OCI-LY1 (cell line): ENCODE results near the gene NLRP5.

ENCODE experiments used
- H2AFZ ChIP-seq: fragments of 200-600 bp; sonication (generic), shearing (Covaris generic); 2 replicates; pipeline ENCODE4 v1.6.0; 2014; ENCODE audit warnings: antibody characterized with exemption, mild to moderate bottlenecking, low read length
- H3F3A ChIP-seq: fragments of 200-600 bp; sonication (generic), shearing (Covaris generic); 2 replicates; pipeline ENCODE4 v1.6.0; 2014; ENCODE audit warnings: mild to moderate bottlenecking, antibody characterized with exemption, low read length, moderate library complexity; ENCODE audit not compliant: insufficient read depth
- H3K27ac ChIP-seq: fragments of 200-600 bp; sonication (generic); 2 replicates; pipeline ENCODE4 v1.5.1; 2014; ENCODE audit warnings: low read length, mixed run types, mild to moderate bottlenecking, low read depth; ENCODE audit not compliant: poor library complexity, severe bottlenecking
- H3K27me3 ChIP-seq: fragments of 200-600 bp; sonication (generic); 2 replicates; pipeline ENCODE4 v1.6.0; 2014; ENCODE audit warnings: antibody characterized with exemption, mild to moderate bottlenecking, low read length, moderate library complexity; ENCODE audit not compliant: insufficient read depth
- H3K36me3 ChIP-seq: fragments of 200-600 bp; sonication (generic); 2 replicates; pipeline ENCODE4 v1.6.1; 2014; ENCODE audit warnings: mild to moderate bottlenecking, antibody characterized with exemption, low read length, moderate library complexity, mixed read lengths; ENCODE audit not compliant: insufficient read depth
- H3K4me1 ChIP-seq: fragments of 200-600 bp; sonication (generic); 2 replicates; pipeline ENCODE4 v1.5.1; 2014; ENCODE audit warnings: mild to moderate bottlenecking, low read length, moderate library complexity; ENCODE audit not compliant: insufficient read depth, severe bottlenecking
- H3K4me2 ChIP-seq: fragments of 200-600 bp; sonication (generic), shearing (Covaris generic); 2 replicates; pipeline ENCODE4 v1.6.1; 2014; ENCODE audit warnings: low read length
- H3K4me3 ChIP-seq: fragments of 200-600 bp; sonication (generic); 2 replicates; pipeline ENCODE4 v1.5.1; 2014; ENCODE audit warnings: low read length, low read depth, mild to moderate bottlenecking, mixed read lengths; ENCODE audit not compliant: poor library complexity, severe bottlenecking
- H3K79me2 ChIP-seq: fragments of 200-600 bp; shearing (Covaris generic); 2 replicates; pipeline ENCODE4 v1.6.1; 2016; ENCODE audit warnings: mixed run types, low read length, mixed read lengths; ENCODE audit not compliant: insufficient read depth
- H3K9ac ChIP-seq: fragments of 200-600 bp; sonication (generic), shearing (Covaris generic); 2 replicates; pipeline ENCODE4 v1.6.1; 2014; ENCODE audit warnings: mild to moderate bottlenecking, low read length, mixed read lengths
- H3K9me2 ChIP-seq: fragments of 200-600 bp; sonication (generic), shearing (Covaris generic); 2 replicates; pipeline ENCODE4 v1.6.1; 2014; ENCODE audit warnings: low read depth, mild to moderate bottlenecking, low read length, mixed read lengths
- H3K9me3 ChIP-seq: fragments of 200-600 bp; shearing (Covaris generic); 2 replicates; pipeline ENCODE4 v1.6.1; 2014; ENCODE audit warnings: low read length, mixed read lengths
- H4K20me1 ChIP-seq: fragments of 200-600 bp; sonication (generic), shearing (Covaris generic); 2 replicates; pipeline ENCODE4 v1.6.0; 2016; ENCODE audit warnings: mild to moderate bottlenecking, low read length; ENCODE audit not compliant: insufficient read depth
- CTCF ChIP-seq: fragments of 200-600 bp; sonication (generic), shearing (Covaris generic); IDR thresholded peaks from 2 replicates; pipeline ENCODE4 v1.5.1; 2017; ENCODE audit warnings: mild to moderate bottlenecking, antibody characterized with exemption, low read length, moderate library complexity, mixed read lengths
- EZH2 ChIP-seq: fragments of 200-600 bp; sonication (generic), shearing (Covaris generic); IDR thresholded peaks from 2 replicates; pipeline ENCODE4 v1.8.0; 2017; ENCODE audit warnings: borderline replicate concordance, mixed run types, mild to moderate bottlenecking, antibody characterized with exemption, low read length, moderate library complexity, mixed read lengths

The NLRP5 gene

GRCh38 chr19:56108447-56109195, 122.0 kb downstream of the NLRP5 start:
- H2AFZ ChIP-seq, result no peak overlapping the region
- H3K4me1 ChIP-seq, result peaks cover 42% of the 10 kb centered on the region
- TF ChIP-seq EZH2, result no peak
- TF ChIP-seq CTCF, result no peak
- H3K79me2 ChIP-seq, result peaks cover 5% of the 10 kb centered on the region; the same call in 1 of the 2 replicates
- no peak overlapping the region for H3K4me3 ChIP-seq
- no peaks in the 10 kb centered on the region for H3K9me2 ChIP-seq
- no peak overlapping the region for H3K27ac ChIP-seq
- H3F3A ChIP-seq, result no peaks in the 10 kb centered on the region
- H3K4me2 ChIP-seq, result no peak overlapping the region
- no peaks in the 10 kb centered on the region for H4K20me1 ChIP-seq
- no peaks in the 10 kb centered on the region for H3K36me3 ChIP-seq
- H3K9me3 ChIP-seq, result no peaks in the 10 kb centered on the region
- no peaks in the 10 kb centered on the region for H3K27me3 ChIP-seq
- H3K9ac ChIP-seq, result no peak overlapping the region

- H3K27ac ChIP-seq, result no peak overlapping the region
- TF ChIP-seq CTCF (no peak), EZH2 (no peak)
- H3K4me2 ChIP-seq, result no peak overlapping the region
These were observed 122.7 kb downstream of the NLRP5 start for GRCh38 chr19:56109226-56109625.

GRCh38 chr19:56110515-56111448, 124.2 kb downstream of the NLRP5 start:
- Histone ChIP-seq H3K27ac (peak overlapping the region; percentile 85), H3K79me2 (0 out of 2 replicates have a peak, but pooled peaks cover 2% of the 10 kb centered on the region), H3F3A (no peaks in the 10 kb centered on the region), H3K9me2 (no peaks in the 10 kb centered on the region), H3K36me3 (no peaks in the 10 kb centered on the region), H3K4me3 (peak overlapping the region; percentile 37), H3K4me2 (peak overlapping the region; percentile 62; the same call in 1 of the 2 replicates), H4K20me1 (no peaks in the 10 kb centered on the region), H3K4me1 (peaks cover 39% of the 10 kb centered on the region), H3K27me3 (no peaks in the 10 kb centered on the region), H3K9ac (no peak overlapping the region), H3K9me3 (no peaks in the 10 kb centered on the region), H2AFZ (no peak overlapping the region)
- TF ChIP-seq CTCF (no peak), EZH2 (no peak)

More at GRCh38 chr19:56109226-56109625, 122.7 kb downstream of the NLRP5 start:
- H3K4me1 ChIP-seq, result peaks cover 45% of the 10 kb centered on the region
- H3K79me2 ChIP-seq, result peaks cover 5% of the 10 kb centered on the region; the same call in 1 of the 2 replicates
- H3K27me3 ChIP-seq, result no peaks in the 10 kb centered on the region
- no peaks in the 10 kb centered on the region for H3K36me3 ChIP-seq
- H3K4me3 ChIP-seq, result no peak overlapping the region
- no peaks in the 10 kb centered on the region for H3K9me2 ChIP-seq
- no peaks in the 10 kb centered on the region for H3K9me3 ChIP-seq
- no peak overlapping the region for H2AFZ ChIP-seq
- H3F3A ChIP-seq, result no peaks in the 10 kb centered on the region
- no peak overlapping the region for H3K9ac ChIP-seq
- no peaks in the 10 kb centered on the region for H4K20me1 ChIP-seq
